GM12878 (cell line): Measurements from ENCODE around the gene PEX6.

Experiments used
- CHD2 ChIP-seq: IDR thresholded peaks from 2 replicates; pipeline ENCODE4 v1.6.1; 2011; ENCODE audit warnings: low read depth, low read length, improper control_type of control experiment, borderline replicate concordance
- EZH2 ChIP-seq: IDR thresholded peaks from 2 replicates; pipeline ENCODE4 v1.6.1; 2012; ENCODE audit warnings: low read depth, mild to moderate bottlenecking, control low read depth, inconsistent platforms, low read length, borderline replicate concordance; ENCODE audit not compliant: control insufficient read depth
- HDGF ChIP-seq: fragments of 450-650 bp; IDR thresholded peaks from 2 replicates; pipeline ENCODE4 v1.6.1; 2016; ENCODE audit warnings: antibody characterized with exemption
- KDM1A ChIP-seq: fragments of 200-600 bp; sonication (generic); IDR thresholded peaks from 2 replicates; pipeline ENCODE4 v1.6.1; 2016; ENCODE audit warnings: borderline replicate concordance
- PML ChIP-seq: IDR thresholded peaks from 2 replicates; pipeline ENCODE4 v1.6.1; 2012; ENCODE audit warnings: low read length, inconsistent platforms
- POLR2A ChIP-seq: IDR thresholded peaks from 2 replicates; pipeline ENCODE4 v1.6.1; 2011; ENCODE audit warnings: low read depth, mild to moderate bottlenecking, low read length
- POU2F2 ChIP-seq: IDR thresholded peaks from 3 replicates; pipeline ENCODE4 v1.6.1; 2011; ENCODE audit warnings: low read depth, mild to moderate bottlenecking, low read length, borderline replicate concordance
- SIX5 ChIP-seq: IDR thresholded peaks from 2 replicates; pipeline ENCODE4 v1.6.1; 2011; ENCODE audit warnings: mild to moderate bottlenecking, low read depth, low read length, moderate library complexity; ENCODE audit not compliant: severe bottlenecking
- TCF3 ChIP-seq: IDR thresholded peaks from 2 replicates; pipeline ENCODE4 v1.6.1; 2012; ENCODE audit warnings: low read depth, mild to moderate bottlenecking, low read length, borderline replicate concordance; ENCODE audit not compliant: insufficient read depth
- TF ChIP-seq, protein P1 (sequence below), 3 experiments: IDR thresholded peaks in 2 of 3; conservative IDR thresholded peaks in 1 of 3; 2 replicates each; pipeline ENCODE4 v1.5.1; 2011; ENCODE audit warnings: low read depth in 3 of 3, low read length in 3 of 3, mild to moderate bottlenecking in 3 of 3, control low read depth in 2 of 3, moderate library complexity in 2 of 3, inconsistent platforms in 1 of 3, mixed read lengths in 1 of 3; ENCODE audit not compliant: control insufficient read depth in 2 of 3, insufficient read depth in 1 of 3; ENCODE audit errors: extremely low read depth in 1 of 3
- TF ChIP-seq, protein P2 (sequence below): IDR thresholded peaks from 2 replicates; pipeline ENCODE4 v1.6.1; 2012; ENCODE audit warnings: low read depth, low read length, improper control_type of control experiment
- TF ChIP-seq, protein P3 (sequence below): IDR thresholded peaks from 2 replicates; pipeline ENCODE4 v1.6.1; 2012; ENCODE audit warnings: low read depth, low read length, improper control_type of control experiment

DNA sequence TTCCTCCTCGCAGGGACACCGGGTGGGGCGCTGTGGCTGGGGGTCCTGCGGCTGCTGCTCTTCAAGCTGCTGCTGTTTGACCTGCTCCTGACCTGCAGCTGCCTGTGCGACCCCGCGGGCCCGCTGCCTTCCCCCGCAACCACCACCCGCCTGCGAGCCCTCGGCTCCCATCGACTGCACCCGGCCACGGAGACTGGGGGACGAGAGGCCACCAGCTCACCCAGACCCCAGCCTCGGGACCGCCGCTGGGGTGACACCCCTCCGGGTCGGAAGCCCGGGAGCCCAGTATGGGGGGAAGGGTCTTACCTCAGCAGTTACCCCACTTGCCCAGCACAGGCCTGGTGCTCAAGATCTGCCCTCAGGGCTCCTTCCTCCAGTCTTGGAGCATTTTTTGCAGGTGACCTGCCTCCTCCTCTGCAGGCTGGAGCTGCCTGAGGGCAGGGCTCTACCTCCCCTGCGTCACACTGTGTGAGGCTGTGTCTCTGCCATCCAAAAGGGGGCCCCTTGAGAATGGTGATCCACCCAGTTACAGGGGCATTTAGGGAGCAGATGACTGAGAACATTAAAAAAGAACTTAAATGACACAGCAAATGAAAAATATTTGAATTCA is 53.6 kb downstream of the PEX6 start:
- TF ChIP-seq, protein P1, sequence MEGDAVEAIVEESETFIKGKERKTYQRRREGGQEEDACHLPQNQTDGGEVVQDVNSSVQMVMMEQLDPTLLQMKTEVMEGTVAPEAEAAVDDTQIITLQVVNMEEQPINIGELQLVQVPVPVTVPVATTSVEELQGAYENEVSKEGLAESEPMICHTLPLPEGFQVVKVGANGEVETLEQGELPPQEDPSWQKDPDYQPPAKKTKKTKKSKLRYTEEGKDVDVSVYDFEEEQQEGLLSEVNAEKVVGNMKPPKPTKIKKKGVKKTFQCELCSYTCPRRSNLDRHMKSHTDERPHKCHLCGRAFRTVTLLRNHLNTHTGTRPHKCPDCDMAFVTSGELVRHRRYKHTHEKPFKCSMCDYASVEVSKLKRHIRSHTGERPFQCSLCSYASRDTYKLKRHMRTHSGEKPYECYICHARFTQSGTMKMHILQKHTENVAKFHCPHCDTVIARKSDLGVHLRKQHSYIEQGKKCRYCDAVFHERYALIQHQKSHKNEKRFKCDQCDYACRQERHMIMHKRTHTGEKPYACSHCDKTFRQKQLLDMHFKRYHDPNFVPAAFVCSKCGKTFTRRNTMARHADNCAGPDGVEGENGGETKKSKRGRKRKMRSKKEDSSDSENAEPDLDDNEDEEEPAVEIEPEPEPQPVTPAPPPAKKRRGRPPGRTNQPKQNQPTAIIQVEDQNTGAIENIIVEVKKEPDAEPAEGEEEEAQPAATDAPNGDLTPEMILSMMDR (IDR thresholded peaks at IDR 0.05 in 2 of 3, conservative IDR thresholded peaks at IDR 0.05 in 1 of 3; ENCODE audit: control insufficient read depth in 2 of 3, extremely low read depth in 1 of 3, insufficient read depth in 1 of 3, low read depth in 3 of 3, low read length in 3 of 3): no peak
- TF ChIP-seq CHD2 (no peak), KDM1A (no peak), POLR2A (no peak), POU2F2 (no peak), EZH2 (no peak), SIX5 (no peak), PML (no peak), TCF3 (no peak), HDGF (no peak)
- TF ChIP-seq, protein P2, sequence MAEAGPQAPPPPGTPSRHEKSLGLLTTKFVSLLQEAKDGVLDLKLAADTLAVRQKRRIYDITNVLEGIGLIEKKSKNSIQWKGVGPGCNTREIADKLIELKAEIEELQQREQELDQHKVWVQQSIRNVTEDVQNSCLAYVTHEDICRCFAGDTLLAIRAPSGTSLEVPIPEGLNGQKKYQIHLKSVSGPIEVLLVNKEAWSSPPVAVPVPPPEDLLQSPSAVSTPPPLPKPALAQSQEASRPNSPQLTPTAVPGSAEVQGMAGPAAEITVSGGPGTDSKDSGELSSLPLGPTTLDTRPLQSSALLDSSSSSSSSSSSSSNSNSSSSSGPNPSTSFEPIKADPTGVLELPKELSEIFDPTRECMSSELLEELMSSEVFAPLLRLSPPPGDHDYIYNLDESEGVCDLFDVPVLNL: no peak
- TF ChIP-seq, protein P3, sequence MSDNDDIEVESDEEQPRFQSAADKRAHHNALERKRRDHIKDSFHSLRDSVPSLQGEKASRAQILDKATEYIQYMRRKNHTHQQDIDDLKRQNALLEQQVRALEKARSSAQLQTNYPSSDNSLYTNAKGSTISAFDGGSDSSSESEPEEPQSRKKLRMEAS: no peak
